ENCODE results near the gene NOC4L.

DNA sequence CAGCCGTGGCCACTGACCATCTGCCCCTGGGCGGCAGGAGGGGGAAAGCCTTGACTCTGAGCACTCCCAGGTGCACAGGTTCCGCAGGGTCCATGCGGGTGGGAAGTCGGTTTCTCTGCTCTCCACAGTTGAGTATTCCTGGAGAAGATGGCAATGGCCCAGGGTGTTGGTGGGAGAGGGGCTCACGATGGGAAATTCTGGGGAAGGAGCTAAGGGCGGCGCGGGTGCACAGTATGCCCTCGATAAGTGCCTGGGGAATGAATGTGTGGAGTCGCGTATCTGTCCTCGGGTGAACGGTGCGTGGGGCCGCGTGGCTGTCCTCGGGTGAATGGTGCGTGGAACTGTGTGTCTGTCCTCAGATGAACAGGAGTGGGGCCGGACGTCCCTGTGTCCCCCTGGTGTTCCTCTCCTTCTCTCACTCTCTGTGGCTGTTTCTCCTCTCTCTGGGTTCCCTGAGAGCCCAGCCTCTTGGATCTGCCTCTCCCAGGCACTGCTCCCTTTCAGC, 38.0 kb downstream of the NOC4L start:
- TF ChIP-seq POLR2A (IDR thresholded peaks at IDR 0.05) = no peak
- TF ChIP-seq, protein P1, sequence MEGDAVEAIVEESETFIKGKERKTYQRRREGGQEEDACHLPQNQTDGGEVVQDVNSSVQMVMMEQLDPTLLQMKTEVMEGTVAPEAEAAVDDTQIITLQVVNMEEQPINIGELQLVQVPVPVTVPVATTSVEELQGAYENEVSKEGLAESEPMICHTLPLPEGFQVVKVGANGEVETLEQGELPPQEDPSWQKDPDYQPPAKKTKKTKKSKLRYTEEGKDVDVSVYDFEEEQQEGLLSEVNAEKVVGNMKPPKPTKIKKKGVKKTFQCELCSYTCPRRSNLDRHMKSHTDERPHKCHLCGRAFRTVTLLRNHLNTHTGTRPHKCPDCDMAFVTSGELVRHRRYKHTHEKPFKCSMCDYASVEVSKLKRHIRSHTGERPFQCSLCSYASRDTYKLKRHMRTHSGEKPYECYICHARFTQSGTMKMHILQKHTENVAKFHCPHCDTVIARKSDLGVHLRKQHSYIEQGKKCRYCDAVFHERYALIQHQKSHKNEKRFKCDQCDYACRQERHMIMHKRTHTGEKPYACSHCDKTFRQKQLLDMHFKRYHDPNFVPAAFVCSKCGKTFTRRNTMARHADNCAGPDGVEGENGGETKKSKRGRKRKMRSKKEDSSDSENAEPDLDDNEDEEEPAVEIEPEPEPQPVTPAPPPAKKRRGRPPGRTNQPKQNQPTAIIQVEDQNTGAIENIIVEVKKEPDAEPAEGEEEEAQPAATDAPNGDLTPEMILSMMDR (IDR thresholded peaks at IDR 0.05 in 8 of 11, conservative IDR thresholded peaks at IDR 0.05 in 3 of 11) = no peak
- TF ChIP-seq POLR2AphosphoS5 (IDR thresholded peaks at IDR 0.05) = no peak

Measured in spleen (tissue), 7 donors.